ENCODE measurements around the gene NET1.
"Not testable (repeated sequence)": the region's sequence is repeated elsewhere in the genome, so short reads cannot be mapped to it uniquely, and the experiment has no call there.

The NET1 gene

GRCh38 chr10:5412277-5412941, at the start of gene NET1:
Gene NET1, plus strand, starts transcription at chr10:5412557. Its CDS starts 136 bp downstream, at chr10:5412693.
- DNase-seq: peak; percentile 81

DNA sequence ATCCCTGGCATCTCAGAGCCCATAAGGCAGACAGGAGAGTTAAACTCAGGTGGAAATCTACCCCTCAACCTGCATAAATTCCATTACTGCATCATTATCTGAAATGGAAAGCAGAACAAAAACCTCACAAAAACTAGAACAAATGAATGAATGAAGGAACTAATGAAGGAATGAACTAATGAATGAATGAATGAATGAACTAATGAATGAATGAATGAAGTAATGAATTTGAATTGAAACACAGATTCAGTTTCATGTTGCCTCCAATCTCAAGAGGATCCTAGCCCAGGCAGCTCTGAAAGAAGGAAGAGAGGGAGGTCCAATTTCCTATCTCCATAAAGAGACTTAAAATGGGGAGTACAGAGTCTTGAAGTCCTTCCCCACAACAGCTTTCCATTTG, 49.5 kb upstream of the NET1 start:
- DNase-seq: no peak

DNA sequence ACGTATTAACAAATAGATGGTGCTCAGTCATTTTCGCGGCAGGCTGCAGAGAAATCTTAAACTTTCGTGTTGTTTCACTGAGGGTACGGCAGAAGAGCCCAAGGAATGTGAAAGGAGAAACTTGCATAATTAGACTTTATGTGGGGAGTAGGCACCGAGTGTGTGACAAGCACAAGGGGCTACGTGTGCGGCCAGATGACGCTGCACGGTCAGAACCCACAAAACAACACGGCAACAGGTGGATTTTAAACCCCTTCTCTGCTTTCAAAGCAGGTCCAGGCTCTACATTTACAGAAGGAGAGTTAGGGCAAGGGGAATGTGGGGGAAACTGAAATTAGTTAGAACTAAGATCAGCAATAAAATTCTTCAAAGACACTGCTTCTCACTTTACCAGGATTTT, 48.0 kb upstream of the NET1 start:
- no peak for DNase-seq

DNA sequence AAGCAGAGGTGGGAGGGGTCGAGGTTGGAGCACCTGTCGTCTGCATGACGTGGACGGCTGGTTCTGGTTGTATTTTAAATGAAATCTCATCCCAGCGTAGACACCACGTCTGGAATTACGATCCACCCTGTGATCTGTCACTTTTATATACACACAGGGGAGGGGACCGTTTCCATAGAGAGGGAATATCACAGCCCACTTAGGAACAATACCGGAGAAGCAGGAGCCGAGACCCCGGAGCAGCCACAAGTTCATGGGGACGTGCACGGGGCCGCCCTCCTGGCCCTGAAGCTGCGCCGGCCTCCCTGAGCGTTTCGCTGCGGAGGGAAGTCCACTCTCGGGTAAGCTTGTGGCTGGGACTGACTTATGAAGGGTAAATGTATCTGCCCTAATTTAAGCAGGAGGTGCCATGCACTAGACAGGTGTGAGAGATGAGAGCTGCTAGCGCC, 47.4 kb upstream of the NET1 start, which contains the start of gene UCN3:
TSS of gene UCN3 (plus strand) at position 77 of the 449 bp plus-strand sequence. CDS start 8,755 bp downstream, outside the sequence.
- DNase-seq: no peak

DNA sequence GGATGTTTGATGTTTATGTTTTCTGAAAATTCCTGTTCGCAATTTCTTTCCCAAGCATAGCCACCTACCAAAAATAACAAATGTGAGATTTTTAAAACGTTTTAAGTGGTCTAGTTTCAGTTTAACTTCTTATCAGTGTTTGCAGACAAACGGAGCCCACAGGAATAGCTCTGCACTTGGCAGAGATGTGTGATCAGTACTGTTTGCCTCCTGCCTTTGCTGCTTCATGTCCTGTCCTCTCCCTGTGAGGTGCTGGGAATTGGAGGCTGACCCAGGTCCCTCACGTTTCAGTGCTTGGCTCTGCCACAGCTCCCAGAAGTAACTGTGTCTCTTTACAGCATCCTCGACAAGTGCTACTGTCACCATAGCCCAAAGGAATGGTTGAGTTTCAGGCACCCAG, 46.4 kb upstream of the NET1 start:
- no peak for DNase-seq

DNA sequence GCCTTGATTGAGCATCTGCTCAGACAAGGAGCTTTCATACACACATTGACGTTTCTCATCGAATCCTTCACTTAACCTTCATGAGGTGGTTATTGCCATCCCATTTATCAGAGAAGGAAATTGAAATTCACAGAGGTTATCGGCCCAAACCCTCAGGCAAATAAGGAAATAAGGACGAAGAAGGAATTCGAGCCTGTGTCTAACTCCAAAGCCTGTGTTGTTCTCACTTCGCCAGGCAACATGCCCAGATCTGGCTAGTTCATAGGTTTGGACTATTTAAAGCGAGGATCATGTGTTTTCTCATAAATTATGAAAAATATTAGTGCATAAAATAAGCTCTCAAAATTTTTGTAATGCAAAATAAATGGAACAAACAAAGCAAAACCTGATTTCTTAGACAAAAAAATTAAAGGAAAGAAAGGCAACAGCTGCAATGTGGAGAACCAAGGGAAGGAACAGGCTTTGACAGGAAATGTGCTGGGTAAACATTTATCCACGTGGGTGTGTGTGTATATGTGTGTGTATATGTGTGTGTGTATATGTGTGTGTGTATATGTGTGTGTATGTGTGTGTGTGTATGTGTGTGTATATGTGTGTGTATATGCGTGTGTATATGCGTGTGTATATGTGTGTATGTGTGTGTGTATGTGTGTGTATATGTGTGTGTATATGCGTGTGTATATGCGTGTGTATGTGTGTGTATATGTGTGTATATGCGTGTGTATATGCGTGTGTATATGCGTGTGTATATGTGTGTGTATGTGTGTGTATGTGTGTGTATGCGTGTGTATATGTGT, 42.8 kb upstream of the NET1 start:
- no peak for DNase-seq

DNA sequence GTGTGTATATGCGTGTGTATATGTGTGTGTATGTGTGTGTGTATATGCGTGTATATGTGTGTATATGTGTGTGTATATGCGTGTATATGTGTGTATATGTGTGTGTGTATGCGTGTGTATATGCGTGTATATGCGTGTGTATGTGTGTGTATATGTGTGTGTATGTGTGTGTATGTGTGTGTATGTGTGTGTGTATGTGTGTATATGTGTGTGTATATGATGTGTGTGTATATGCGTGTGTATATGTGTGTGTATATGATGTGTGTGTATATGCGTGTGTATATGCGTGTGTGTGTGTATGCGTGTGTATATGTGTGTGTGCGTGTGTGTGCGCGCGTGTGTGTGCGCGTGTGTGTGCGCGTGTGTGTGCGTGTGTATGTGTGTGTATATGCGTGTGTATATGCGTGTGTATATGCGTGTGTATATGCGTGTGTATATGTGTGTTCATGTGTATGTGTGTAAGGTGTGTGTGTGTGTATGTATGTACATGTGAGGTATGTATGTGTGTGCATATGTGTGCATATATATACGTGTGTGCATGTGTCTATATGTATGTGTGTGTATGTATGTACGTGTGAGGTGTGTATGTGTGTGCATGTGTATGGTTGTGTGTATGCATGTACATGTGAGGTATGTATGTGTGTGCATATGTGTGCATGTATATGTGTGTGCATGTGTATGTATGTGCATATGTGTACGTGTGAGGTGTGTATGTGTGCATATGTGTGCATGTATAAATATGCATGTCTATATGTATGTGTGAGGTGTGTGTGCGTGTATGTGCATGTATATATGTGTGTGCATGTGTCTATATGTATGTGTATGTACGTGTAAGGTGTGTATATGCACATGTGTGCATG, 41.6 kb upstream of the NET1 start:
- no peak for DNase-seq

GRCh38 chr10:5373307-5373706, 39.0 kb upstream of the NET1 start:
- DNase-seq: no peak

GRCh38 chr10:5373891-5374611, 38.3 kb upstream of the NET1 start:
- no peak for DNase-seq

DNA sequence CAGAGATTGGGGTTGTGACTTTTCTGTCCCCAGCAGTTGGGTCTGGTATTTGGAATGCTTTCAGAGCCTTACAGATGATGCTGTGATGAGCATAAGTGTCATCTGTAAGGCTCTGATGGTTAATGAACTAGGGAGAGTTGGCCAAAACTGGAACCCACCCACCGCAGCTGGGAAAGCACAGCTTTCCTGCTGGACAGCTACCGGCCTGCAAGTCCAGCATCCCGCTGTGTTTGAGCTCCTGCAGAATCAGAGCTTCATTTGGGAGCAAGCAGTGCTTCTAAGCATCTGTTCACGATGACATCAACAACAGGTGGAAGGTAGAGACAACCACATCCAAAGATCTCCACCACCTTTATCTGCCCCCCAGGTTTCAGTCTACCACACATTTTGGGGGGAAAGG, 35.9 kb upstream of the NET1 start:
- DNase-seq: no peak

- DNase-seq: not testable (repeated sequence)
Measured at GRCh38 chr10:5379202-5379601, 33.2 kb upstream of the NET1 start.

DNA sequence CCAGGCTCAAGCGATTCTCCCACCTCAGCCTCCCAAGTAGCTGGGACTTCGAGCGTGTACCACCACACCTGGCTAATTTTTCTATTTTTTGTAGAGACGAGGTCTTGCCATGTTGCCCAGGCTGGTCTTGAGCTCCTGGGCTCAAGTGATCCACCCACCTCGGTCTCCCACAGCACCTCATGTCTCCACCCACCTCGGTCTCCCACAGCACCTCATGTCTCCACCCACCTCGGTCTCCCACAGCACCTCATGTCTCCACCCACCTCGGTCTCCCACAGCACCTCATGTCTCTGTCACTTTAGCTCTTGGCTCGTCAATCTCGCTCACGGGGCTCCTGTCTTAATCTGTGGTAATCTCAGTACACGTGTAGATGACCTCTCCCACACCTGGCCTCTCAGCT, 32.0 kb upstream of the NET1 start:
- not testable (repeated sequence) for DNase-seq

GRCh38 chr10:5381187-5381586, 31.2 kb upstream of the NET1 start:
- DNase-seq: no peak

- no peak for DNase-seq
Measured at GRCh38 chr10:5385224-5385623, 27.1 kb upstream of the NET1 start.

GRCh38 chr10:5387169-5387568, 25.2 kb upstream of the NET1 start:
- no peak for DNase-seq

DNA sequence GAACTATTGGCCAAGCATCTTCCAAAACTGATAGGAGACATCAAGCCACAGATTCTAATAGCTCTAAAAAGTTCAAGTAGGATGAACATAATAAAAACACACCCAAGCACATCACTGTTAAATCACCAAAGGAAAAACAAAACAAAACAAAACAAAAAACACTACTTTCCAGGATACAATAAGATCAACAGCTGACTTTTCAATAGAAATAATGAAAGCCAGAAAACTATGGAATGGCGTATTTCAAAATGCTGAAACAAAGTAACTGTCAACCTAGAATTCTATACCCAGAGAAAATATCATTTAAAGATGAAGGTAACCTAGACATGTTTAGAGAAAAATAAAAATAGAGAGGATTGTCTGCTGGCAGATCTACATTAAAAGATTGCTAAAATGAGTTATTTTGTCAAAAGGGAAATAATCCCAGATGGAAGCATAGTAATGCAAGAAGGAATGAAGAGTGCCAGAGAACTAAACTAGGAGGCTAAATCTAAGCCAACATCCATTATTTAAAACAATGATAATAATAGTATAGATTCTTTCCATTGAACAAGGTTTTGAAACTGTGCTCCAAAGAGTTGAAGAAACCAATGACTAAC, 21.7 kb upstream of the NET1 start:
- DNase-seq: no peak

DNA sequence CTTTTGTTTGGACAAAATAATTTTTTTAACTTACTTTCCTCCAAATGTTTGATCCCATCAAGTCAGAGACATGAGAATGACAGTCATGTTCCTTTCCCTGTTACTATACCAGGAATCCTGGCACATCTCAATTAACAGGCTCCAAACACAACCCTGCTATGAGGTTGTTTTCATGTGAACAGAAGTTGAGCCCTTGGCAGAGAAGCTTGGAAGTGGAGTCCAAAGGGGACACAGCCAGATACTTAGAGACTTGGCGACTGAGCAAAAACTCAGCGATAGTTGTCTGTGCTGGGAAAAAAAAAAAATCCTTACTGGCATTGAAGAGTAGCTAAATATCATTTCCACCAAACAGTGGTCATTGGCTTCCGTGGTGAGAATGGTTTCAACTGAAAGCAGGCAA, 20.6 kb upstream of the NET1 start:
- no peak for DNase-seq

- no peak for DNase-seq
Measured at GRCh38 chr10:5393529-5393928, 18.8 kb upstream of the NET1 start.

DNA sequence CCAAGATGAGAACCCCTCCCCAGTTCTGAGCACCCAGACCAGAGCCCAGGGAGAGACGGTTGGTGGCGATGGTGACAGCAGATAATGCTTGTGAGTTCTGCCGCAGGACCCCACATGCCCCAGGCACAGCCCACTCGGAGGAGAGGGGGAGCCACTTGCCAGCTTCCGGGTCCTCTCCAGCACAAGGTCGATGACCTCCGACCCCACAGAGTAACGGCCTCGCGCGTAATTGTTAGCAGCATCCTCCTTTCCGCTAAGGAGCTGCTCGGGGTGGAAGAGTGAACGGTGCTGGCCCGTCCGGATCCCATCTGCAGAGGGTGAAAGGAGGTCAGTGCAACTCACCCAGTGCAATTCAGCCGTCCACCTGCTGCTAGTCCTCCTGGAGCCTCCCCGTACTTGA, 17.2 kb upstream of the NET1 start:
- DNase-seq: no peak

DNA sequence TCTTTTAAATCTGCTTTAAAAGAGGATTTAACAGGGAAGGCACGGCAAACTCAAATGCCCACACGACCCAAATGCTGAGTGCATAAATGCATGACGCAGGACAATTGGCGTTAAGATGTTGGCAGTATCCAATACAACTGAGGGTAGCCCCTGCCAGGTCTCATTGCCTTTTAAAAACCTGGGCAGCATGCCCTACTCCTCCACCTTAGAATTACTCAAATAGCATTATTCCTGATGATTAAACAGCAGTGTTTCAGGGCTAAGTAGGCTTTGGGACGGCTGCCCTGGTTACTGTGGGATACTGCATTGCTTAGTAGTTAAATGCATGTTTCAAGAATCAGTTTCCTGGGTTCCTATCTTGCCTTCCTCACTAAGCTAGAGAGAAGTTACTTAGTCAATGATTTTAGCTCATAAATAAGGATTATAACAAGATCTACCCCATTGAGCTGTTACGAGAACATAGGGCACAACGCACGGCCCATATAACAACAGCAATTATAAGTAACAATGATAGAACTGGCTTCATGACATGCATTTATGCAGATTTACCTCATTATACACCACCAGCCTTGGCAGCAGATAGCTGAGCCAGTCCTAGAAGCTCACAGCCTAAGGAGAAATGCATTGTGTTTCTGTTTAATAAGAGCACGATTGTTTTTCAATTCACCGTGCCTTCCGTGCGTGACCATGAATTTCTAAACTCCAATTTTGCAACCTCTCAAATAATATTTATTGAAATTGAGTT, 15.6 kb upstream of the NET1 start:
- DNase-seq: no peak

GRCh38 chr10:5399332-5399731, 13.0 kb upstream of the NET1 start:
- no peak for DNase-seq
